Pancreas (tissue), 10 donors: Measurements from ENCODE around the gene MLLT10. TPM values are rescaled to one million over a fixed set of nuclear protein-coding genes. Genes with fewer than 3 reads are reported as not detected.

Experiments
- ATAC-seq, 4 donors: fragments of 200-7000 bp; cut with Tn5 transposase; one replicate each; pipeline versions ENCODE4 v1.8.0 to v1.9.1; 2020; ENCODE audit warnings: mild to moderate bottlenecking in 4 of 4, moderate library complexity in 4 of 4
- DNase-seq, 6 donors: peaks; one replicate each; pipeline ENCODE4 v3.0.0-alpha.2; 2020
- FAIRE-seq: peaks from 2 replicates; lab custom pipeline; 2012; peaks lifted over from hg19 to GRCh38; lab: Jason Lieb, UNC
- H3K27ac ChIP-seq, 4 donors: fragments of 200-600 bp; sonication (generic); 1 replicate in 3 of 4; 2 replicates in 1 of 4; pipeline versions ENCODE4 v1.5.0 to v1.8.0; 2020
- H3K27me3 ChIP-seq, 4 donors: fragments of 200-600 bp; one replicate each; pipeline ENCODE4 v1.8.0; 2021
- H3K36me3 ChIP-seq, 3 donors: fragments of 200-600 bp; sonication (generic) in 1 of 3; one replicate each; pipeline versions ENCODE4 v1.5.0 to v1.8.0; 2020 to 2021
- H3K4me1 ChIP-seq, 3 donors: fragments of 200-600 bp; one replicate each; pipeline ENCODE4 v1.8.0; 2021
- H3K4me3 ChIP-seq, 4 donors: fragments of 200-600 bp; sonication (generic) in 2 of 4; one replicate each; pipeline versions ENCODE4 v1.5.0 to v1.8.0; 2020 to 2021
- H3K9me3 ChIP-seq, 4 donors: fragments of 200-600 bp; one replicate each; pipeline ENCODE4 v1.8.0; 2021
- CTCF ChIP-seq, 4 donors: fragments of 200-600 bp; sonication (generic) in 3 of 4; IDR thresholded peaks; one replicate each; pipeline versions ENCODE4 v1.5.0 to v1.8.0; 2021; ENCODE audit warnings: antibody characterized with exemption in 4 of 4
- WGBS, 2 donors: extraction: QIAGEN DNeasy Blood & Tissue Kit; methylation state at CpG; one replicate each; pipeline ENCODE4 v1.1.7; 2013; 5-methylcytosine and 5-hydroxymethylcytosine counted together
- intact Hi-C, 3 donors: fragments of 100-400 bp; cut with DNase I; formaldehyde crosslinking; loops; one replicate each; pipeline versions ENCODE4 v1.11.1 to v1.14.2; 2022
- polyA plus RNA-seq, 2 donors: library from polyadenylated mRNA; stranded (reverse); fragments of 200-250 nt; gene quantifications; one replicate each; pipeline ENCODE4 v1.2.3, GENCODE V29; 2013
- total RNA-seq, 6 donors: library from RNA; stranded (reverse); fragmentation: NEBNext Ultra II Directional in 4 of 6; extraction: Animal tissue kit (Norgen Biotek cat#: 25700) in 4 of 6; gene quantifications; one replicate each; pipeline versions ENCODE4 v1.2.1 to v1.2.4, GENCODE V29; 2021 to 2023
- donor health status: healthy with polysubstance abuse.
- donor health status: DM: no; HTN: no; CAD: no; lungs with moderate emphysema.
- donor health status: DM: no; HTN: no; CAD: no.
- donor health status: control.
- donor health status: control.
- donor health status: Bipolar disorder and iron deficiency.
- donor health status: DM: yes; HTN: yes; CAD: no.
- donor health status: DM: no; HTN: no; CAD: no.
- donor health status: DM: no; HTN: no; CAD: no.
- donor health status: DM: yes; HTN: yes; CAD: no.

The MLLT10 gene
- total and polyA plus RNA-seq, 8 donors = 10.7 to 25.1 (median 15.0) TPM

GRCh38 chr10:21624951-21625350, 90.9 kb downstream of the MLLT10 start:
- Histone ChIP-seq H3K27ac (no peak overlapping the region), H3K27me3 (no peaks in the 10 kb centered on the region), H3K36me3 (no peaks in the 10 kb centered on the region), H3K4me1 (no peaks in the 10 kb centered on the region), H3K4me3 (no peak overlapping the region), H3K9me3 (no peaks in the 10 kb centered on the region)
- no peak for DNase-seq
- ATAC-seq = no peak
- no peak for TF ChIP-seq CTCF (IDR thresholded peaks at IDR 0.05)
- no peak for FAIRE-seq
- intact Hi-C loops = no loop called here
- WGBS, 2 donors = 95 to 97% methylated on average over 6 of the region's 6 CpGs

- no peak for ATAC-seq
- FAIRE-seq = no peak
Observed at GRCh38 chr10:21625623-21626229, 91.7 kb downstream of the MLLT10 start.

GRCh38 chr10:21626457-21627161, 92.6 kb downstream of the MLLT10 start:
- no peaks in the 10 kb centered on the region for H3K9me3 ChIP-seq
- H3K27ac ChIP-seq = no peak overlapping the region
- H3K36me3 ChIP-seq = no peaks in the 10 kb centered on the region
- no peaks in the 10 kb centered on the region for H3K4me1 ChIP-seq
- ATAC-seq (no peak), FAIRE-seq (no peak), DNase-seq (no peak)
- intact Hi-C loops = no loop called here
- WGBS, 2 donors = 73 to 83% methylated on average over 3 of the region's 3 CpGs
- TF ChIP-seq CTCF (IDR thresholded peaks at IDR 0.05) = no peak
- H3K27me3 ChIP-seq = no peaks in the 10 kb centered on the region
- H3K4me3 ChIP-seq = no peak overlapping the region

More at GRCh38 chr10:21625623-21626229, 91.7 kb downstream of the MLLT10 start:
- no peaks in the 10 kb centered on the region for H3K36me3 ChIP-seq
- no peak overlapping the region for H3K27ac ChIP-seq
- no peaks in the 10 kb centered on the region for H3K27me3 ChIP-seq
- H3K4me1 ChIP-seq = no peaks in the 10 kb centered on the region
- H3K9me3 ChIP-seq = no peaks in the 10 kb centered on the region
- no peak for DNase-seq
- no peak overlapping the region for H3K4me3 ChIP-seq
- intact Hi-C loops = no loop called here
- TF ChIP-seq CTCF (IDR thresholded peaks at IDR 0.05) = no peak
- 93% methylated on average over 3 of the region's 3 CpGs for WGBS, 2 donors

- no peak for DNase-seq
Observed at GRCh38 chr10:21627331-21627730, 93.3 kb downstream of the MLLT10 start.

More at GRCh38 chr10:21627331-21627730, 93.3 kb downstream of the MLLT10 start:
- no peak for TF ChIP-seq CTCF (IDR thresholded peaks at IDR 0.05)
- intact Hi-C loops = no loop called here
- H3K4me1 ChIP-seq = no peaks in the 10 kb centered on the region
- ATAC-seq = no peak
- H3K9me3 ChIP-seq = no peaks in the 10 kb centered on the region
- H3K4me3 ChIP-seq = no peak overlapping the region
- no peak for FAIRE-seq
- H3K27me3 ChIP-seq = no peaks in the 10 kb centered on the region
- H3K27ac ChIP-seq = no peak overlapping the region
- H3K36me3 ChIP-seq = no peaks in the 10 kb centered on the region
